ENCODE results near the gene MAN1A1. TPM values are rescaled to one million over a fixed set of nuclear protein-coding genes. Genes with fewer than 3 reads are reported as not detected.

The MAN1A1 gene
- polyA plus RNA-seq, 3 donors = 11.0 to 20.4 (median 16.1) TPM

DNA sequence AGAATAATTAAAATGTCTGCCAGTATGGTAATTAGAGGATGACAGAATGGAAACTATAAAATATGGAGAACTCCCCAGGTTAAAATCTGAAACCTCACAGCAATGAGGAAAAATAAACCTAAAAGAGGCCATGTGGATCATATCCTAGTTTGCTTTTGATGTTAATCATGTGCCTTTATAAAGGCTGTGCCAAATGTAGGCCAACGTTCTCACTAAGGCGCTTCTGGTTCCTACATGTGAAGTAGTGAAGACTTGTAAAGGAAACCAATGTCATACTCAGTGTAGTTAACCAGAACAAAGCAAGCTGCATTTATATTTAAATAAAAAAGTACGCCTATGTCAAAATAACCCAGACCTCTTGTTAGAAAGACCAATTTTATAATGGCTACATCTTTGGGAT lies 157.4 kb downstream of the MAN1A1 start:
- Mint-ChIP-seq H3K4me3 (no peak overlapping the region), H3K4me1 (no peaks in the 10 kb centered on the region), H3K27me3 (ENCODE audit: low read depth in 3 of 3) (peaks cover 0 to 3% (median 0%) of the 10 kb centered on the region in 3 donors), H3K9me3 (no peaks in the 10 kb centered on the region), H3K36me3 (peaks cover 44 to 46% of the 10 kb centered on the region in 2 donors), H3K27ac (peak overlapping the region in 1 of 7 donors; percentile 13)
- DNase-seq = no peak
- TF ChIP-seq, protein P1, sequence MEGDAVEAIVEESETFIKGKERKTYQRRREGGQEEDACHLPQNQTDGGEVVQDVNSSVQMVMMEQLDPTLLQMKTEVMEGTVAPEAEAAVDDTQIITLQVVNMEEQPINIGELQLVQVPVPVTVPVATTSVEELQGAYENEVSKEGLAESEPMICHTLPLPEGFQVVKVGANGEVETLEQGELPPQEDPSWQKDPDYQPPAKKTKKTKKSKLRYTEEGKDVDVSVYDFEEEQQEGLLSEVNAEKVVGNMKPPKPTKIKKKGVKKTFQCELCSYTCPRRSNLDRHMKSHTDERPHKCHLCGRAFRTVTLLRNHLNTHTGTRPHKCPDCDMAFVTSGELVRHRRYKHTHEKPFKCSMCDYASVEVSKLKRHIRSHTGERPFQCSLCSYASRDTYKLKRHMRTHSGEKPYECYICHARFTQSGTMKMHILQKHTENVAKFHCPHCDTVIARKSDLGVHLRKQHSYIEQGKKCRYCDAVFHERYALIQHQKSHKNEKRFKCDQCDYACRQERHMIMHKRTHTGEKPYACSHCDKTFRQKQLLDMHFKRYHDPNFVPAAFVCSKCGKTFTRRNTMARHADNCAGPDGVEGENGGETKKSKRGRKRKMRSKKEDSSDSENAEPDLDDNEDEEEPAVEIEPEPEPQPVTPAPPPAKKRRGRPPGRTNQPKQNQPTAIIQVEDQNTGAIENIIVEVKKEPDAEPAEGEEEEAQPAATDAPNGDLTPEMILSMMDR (IDR thresholded peaks at IDR 0.05) = no peak
- Histone ChIP-seq H3K79me2 (ENCODE audit: insufficient read depth, low read length) (no peaks in the 10 kb centered on the region), H3K27me3 (ENCODE audit: control insufficient read depth in 2 of 2, insufficient read depth in 2 of 2, low read length in 2 of 2) (no peaks in the 10 kb centered on the region), H3K4me2 (replicated peaks; ENCODE audit: extremely low read depth, low read length, poor library complexity, severe bottlenecking) (no peak overlapping the region), H3K36me3 (replicated peaks in 1 of 2; ENCODE audit: control insufficient read depth in 1 of 2, insufficient read depth in 2 of 2, low read length in 2 of 2) (peaks cover 16 to 56% of the 10 kb centered on the region in 2 donors), H3K4me3 (replicated peaks in 1 of 3; ENCODE audit: low read depth in 2 of 3, low read length in 3 of 3) (no peak overlapping the region), H4K20me1 (ENCODE audit: insufficient read depth, low read length) (no peaks in the 10 kb centered on the region), H3K27ac (ENCODE audit: low read depth in 1 of 2, low read length in 2 of 2) (no peak overlapping the region), H3K9ac (ENCODE audit: insufficient read depth, low read length, poor library complexity, severe bottlenecking) (no peak overlapping the region), H2AFZ (ENCODE audit: insufficient read depth, low read depth, low read length, poor library complexity, severe bottlenecking) (no peak overlapping the region), H3K4me1 (ENCODE audit: control insufficient read depth in 1 of 2, insufficient read depth in 2 of 2, low read length in 2 of 2) (no peaks in the 10 kb centered on the region), H3K9me3 (replicated peaks in 1 of 2; ENCODE audit: control insufficient read depth in 1 of 2, insufficient read depth in 1 of 2, low read length in 2 of 2) (no peaks in the 10 kb centered on the region)
- WGBS (ENCODE audit: insufficient coverage) = no CpG with 5 or more reads among the region's 3 CpGs
- intact Hi-C loops (cut with micrococcal nuclease) = no loop called here

DNA sequence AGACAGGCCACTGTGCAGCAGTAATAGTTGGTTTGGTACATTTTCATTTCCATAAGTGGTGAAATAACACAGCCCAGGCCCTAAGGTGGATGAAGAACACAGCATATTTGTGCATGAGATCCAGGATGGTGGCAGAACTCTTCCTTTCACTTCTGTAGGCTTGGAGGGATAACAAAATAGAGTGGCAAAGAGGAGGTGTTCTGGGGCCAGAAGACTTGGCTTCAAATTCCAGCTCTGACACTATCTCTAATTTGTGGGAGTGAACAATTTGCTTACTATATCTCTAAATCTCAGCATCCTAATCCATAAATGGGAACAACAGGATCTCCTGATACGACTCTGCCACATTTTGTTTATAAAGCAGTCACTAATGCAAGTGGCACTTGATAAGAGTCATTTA lies 159.4 kb downstream of the MAN1A1 start:
- no peak overlapping the region for H3K27ac ChIP-seq (ENCODE audit: low read depth in 1 of 2, low read length in 2 of 2)
- H4K20me1 ChIP-seq (ENCODE audit: insufficient read depth, low read length) = no peaks in the 10 kb centered on the region
- intact Hi-C loops (cut with micrococcal nuclease) = no loop called here
- Mint-ChIP-seq H3K4me3 (no peak overlapping the region), H3K27ac (peak overlapping the region in 1 of 7 donors; percentile 5), H3K4me1 (no peaks in the 10 kb centered on the region), H3K27me3 (ENCODE audit: low read depth in 3 of 3) (peaks cover 0 to 3% (median 0%) of the 10 kb centered on the region in 3 donors), H3K9me3 (peaks cover 0 to 2% (median 0%) of the 10 kb centered on the region in 7 donors), H3K36me3 (peaks cover 39 to 47% of the 10 kb centered on the region in 2 donors)
- H3K9me3 ChIP-seq (replicated peaks in 1 of 2; ENCODE audit: control insufficient read depth in 1 of 2, insufficient read depth in 1 of 2, low read length in 2 of 2) = no peaks in the 10 kb centered on the region
- H3K4me1 ChIP-seq (ENCODE audit: control insufficient read depth in 1 of 2, insufficient read depth in 2 of 2, low read length in 2 of 2) = no peaks in the 10 kb centered on the region
- no peak overlapping the region for H3K4me2 ChIP-seq (replicated peaks; ENCODE audit: extremely low read depth, low read length, poor library complexity, severe bottlenecking)
- H3K36me3 ChIP-seq (replicated peaks in 1 of 2; ENCODE audit: control insufficient read depth in 1 of 2, insufficient read depth in 2 of 2, low read length in 2 of 2) = peaks cover 16 to 54% of the 10 kb centered on the region in 2 donors
- no peak overlapping the region for H3K4me3 ChIP-seq (replicated peaks in 1 of 3; ENCODE audit: low read depth in 2 of 3, low read length in 3 of 3)
- H3K79me2 ChIP-seq (ENCODE audit: insufficient read depth, low read length) = no peaks in the 10 kb centered on the region
- no peaks in the 10 kb centered on the region for H3K27me3 ChIP-seq (ENCODE audit: control insufficient read depth in 2 of 2, insufficient read depth in 2 of 2, low read length in 2 of 2)
- H2AFZ ChIP-seq (ENCODE audit: insufficient read depth, low read depth, low read length, poor library complexity, severe bottlenecking) = no peak overlapping the region
- TF ChIP-seq, protein P1 (IDR thresholded peaks at IDR 0.05) = no peak
- no CpG with 5 or more reads among the region's 1 CpG for WGBS (ENCODE audit: insufficient coverage)
- no peak for DNase-seq
- no peak overlapping the region for H3K9ac ChIP-seq (ENCODE audit: insufficient read depth, low read length, poor library complexity, severe bottlenecking)

Data from CD14-positive monocyte (primary cell).